KMS-11 (cell line): Measurements from ENCODE around the gene GALNT10.

Experiments
- H2AFZ ChIP-seq: fragments of 200-600 bp; sonication (generic); 2 replicates; pipeline ENCODE4 v1.6.1; 2016; ENCODE audit warnings: antibody characterized with exemption, mixed run types, low read depth
- H3K27ac ChIP-seq: fragments of 200-600 bp; sonication (generic); 2 replicates; pipeline ENCODE4 v1.6.1; 2016; ENCODE audit warnings: mild to moderate bottlenecking, mixed run types
- H3K27me3 ChIP-seq: fragments of 200-600 bp; sonication (generic); 2 replicates; pipeline ENCODE4 v1.6.1; 2017; ENCODE audit warnings: mild to moderate bottlenecking, low read depth, mixed run types, moderate library complexity; ENCODE audit not compliant: insufficient read depth
- H3K36me3 ChIP-seq: fragments of 200-600 bp; sonication (generic); 2 replicates; pipeline ENCODE4 v1.6.1; 2017; ENCODE audit warnings: mild to moderate bottlenecking, mixed run types; ENCODE audit not compliant: insufficient read depth
- H3K4me1 ChIP-seq: fragments of 200-600 bp; sonication (generic); 2 replicates; pipeline ENCODE4 v1.6.1; 2016; ENCODE audit warnings: mild to moderate bottlenecking, low read depth, mixed run types; ENCODE audit not compliant: poor library complexity, severe bottlenecking
- H3K4me2 ChIP-seq: fragments of 200-600 bp; sonication (generic); 2 replicates; pipeline ENCODE4 v1.7.0; 2016; ENCODE audit warnings: mild to moderate bottlenecking, mixed run types
- H3K4me3 ChIP-seq: fragments of 200-600 bp; sonication (generic); IDR thresholded peaks from 2 replicates; pipeline ENCODE4 v1.6.1; 2017; ENCODE audit warnings: low read depth, low read length, mixed read lengths; ENCODE audit not compliant: insufficient read depth
- H3K79me2 ChIP-seq: fragments of 200-600 bp; sonication (generic); 2 replicates; pipeline ENCODE4 v1.6.1; 2016; ENCODE audit warnings: low read depth, mixed run types; ENCODE audit not compliant: insufficient read depth
- H3K9ac ChIP-seq: fragments of 200-600 bp; sonication (generic); 2 replicates; pipeline ENCODE4 v1.6.1; 2016; ENCODE audit warnings: mild to moderate bottlenecking, mixed run types
- H4K20me1 ChIP-seq: fragments of 200-600 bp; sonication (generic); 2 replicates; pipeline ENCODE4 v1.6.1; 2016; ENCODE audit warnings: mild to moderate bottlenecking, mixed run types; ENCODE audit not compliant: insufficient read depth
- CTCF ChIP-seq: fragments of 200-600 bp; sonication (generic); conservative IDR thresholded peaks from 2 replicates; pipeline ENCODE4 v1.6.1; 2017; ENCODE audit warnings: low read depth, mild to moderate bottlenecking, antibody characterized with exemption, low read length, moderate library complexity, mixed read lengths

Gene GALNT10

GRCh38 chr5:154428208-154428607 is 237.7 kb downstream of the GALNT10 start:
- no peaks in the 10 kb centered on the region for H4K20me1 ChIP-seq
- no peaks in the 10 kb centered on the region for H3K27me3 ChIP-seq
- no peak overlapping the region for H2AFZ ChIP-seq
- H3K27ac ChIP-seq: no peak overlapping the region
- no peaks in the 10 kb centered on the region for H3K4me1 ChIP-seq
- no peak for TF ChIP-seq CTCF
- H3K79me2 ChIP-seq: no peaks in the 10 kb centered on the region
- no peaks in the 10 kb centered on the region for H3K36me3 ChIP-seq
- H3K4me2 ChIP-seq: no peak overlapping the region
- H3K9ac ChIP-seq: no peak overlapping the region
- no peak overlapping the region for H3K4me3 ChIP-seq

- H3K9ac ChIP-seq: no peak overlapping the region
- no peak overlapping the region for H3K4me2 ChIP-seq
- no peaks in the 10 kb centered on the region for H3K4me1 ChIP-seq
- no peak overlapping the region for H3K27ac ChIP-seq
- H3K79me2 ChIP-seq: no peaks in the 10 kb centered on the region
- no peaks in the 10 kb centered on the region for H4K20me1 ChIP-seq
- no peak for TF ChIP-seq CTCF
- no peaks in the 10 kb centered on the region for H3K27me3 ChIP-seq
- H2AFZ ChIP-seq: no peak overlapping the region
- H3K36me3 ChIP-seq: no peaks in the 10 kb centered on the region
- H3K4me3 ChIP-seq: no peak overlapping the region
Observed at GRCh38 chr5:154429341-154429740, 238.8 kb downstream of the GALNT10 start.

- no peak overlapping the region for H3K27ac ChIP-seq
- no peak overlapping the region for H2AFZ ChIP-seq
- no peaks in the 10 kb centered on the region for H3K4me1 ChIP-seq
- H3K4me2 ChIP-seq: no peak overlapping the region
- no peak overlapping the region for H3K9ac ChIP-seq
- no peak overlapping the region for H3K4me3 ChIP-seq
- no peak for TF ChIP-seq CTCF
- H4K20me1 ChIP-seq: no peaks in the 10 kb centered on the region
- H3K36me3 ChIP-seq: no peaks in the 10 kb centered on the region
- no peaks in the 10 kb centered on the region for H3K27me3 ChIP-seq
- no peaks in the 10 kb centered on the region for H3K79me2 ChIP-seq
Observed at GRCh38 chr5:154430466-154430865, 239.9 kb downstream of the GALNT10 start.

GRCh38 chr5:154430961-154431630 is 240.6 kb downstream of the GALNT10 start:
- no peaks in the 10 kb centered on the region for H3K27me3 ChIP-seq
- no peaks in the 10 kb centered on the region for H3K4me1 ChIP-seq
- H2AFZ ChIP-seq: no peak overlapping the region
- no peak overlapping the region for H3K9ac ChIP-seq
- no peak overlapping the region for H3K4me2 ChIP-seq
- no peak for TF ChIP-seq CTCF
- no peak overlapping the region for H3K27ac ChIP-seq
- H3K79me2 ChIP-seq: no peaks in the 10 kb centered on the region
- H3K4me3 ChIP-seq: no peak overlapping the region
- no peaks in the 10 kb centered on the region for H4K20me1 ChIP-seq
- H3K36me3 ChIP-seq: no peaks in the 10 kb centered on the region
